Measurements from ENCODE around the gene ATP5F1E.

Gene ATP5F1E

DNA sequence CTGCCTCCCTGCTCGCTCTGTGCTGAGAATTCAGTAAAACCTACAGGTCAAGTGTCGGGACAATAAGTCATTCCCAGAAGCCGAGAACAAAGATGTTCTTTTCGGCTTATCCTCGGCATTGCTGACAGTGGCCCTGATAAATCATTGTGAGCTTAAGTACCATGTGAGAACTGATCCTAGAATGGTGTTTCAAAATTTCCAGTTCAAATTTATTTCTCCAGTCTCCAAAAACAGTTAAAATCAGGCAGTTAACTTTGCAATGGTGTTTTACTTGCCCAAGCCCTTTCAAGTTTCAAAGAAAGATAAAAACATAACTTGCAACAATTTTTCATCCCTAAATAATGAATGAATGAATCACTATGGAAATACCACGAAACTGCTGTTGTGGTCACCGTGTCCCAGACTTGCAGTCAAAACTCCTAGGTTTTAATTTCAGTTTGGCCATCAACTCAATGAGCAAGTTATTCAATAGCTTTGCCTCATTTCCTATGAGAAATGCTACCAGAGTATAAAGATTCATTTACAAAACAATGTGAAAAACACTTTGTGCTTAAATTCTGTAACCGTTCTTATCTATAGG, 4.3 kb downstream of the ATP5F1E start:
- TF ChIP-seq, protein P1, sequence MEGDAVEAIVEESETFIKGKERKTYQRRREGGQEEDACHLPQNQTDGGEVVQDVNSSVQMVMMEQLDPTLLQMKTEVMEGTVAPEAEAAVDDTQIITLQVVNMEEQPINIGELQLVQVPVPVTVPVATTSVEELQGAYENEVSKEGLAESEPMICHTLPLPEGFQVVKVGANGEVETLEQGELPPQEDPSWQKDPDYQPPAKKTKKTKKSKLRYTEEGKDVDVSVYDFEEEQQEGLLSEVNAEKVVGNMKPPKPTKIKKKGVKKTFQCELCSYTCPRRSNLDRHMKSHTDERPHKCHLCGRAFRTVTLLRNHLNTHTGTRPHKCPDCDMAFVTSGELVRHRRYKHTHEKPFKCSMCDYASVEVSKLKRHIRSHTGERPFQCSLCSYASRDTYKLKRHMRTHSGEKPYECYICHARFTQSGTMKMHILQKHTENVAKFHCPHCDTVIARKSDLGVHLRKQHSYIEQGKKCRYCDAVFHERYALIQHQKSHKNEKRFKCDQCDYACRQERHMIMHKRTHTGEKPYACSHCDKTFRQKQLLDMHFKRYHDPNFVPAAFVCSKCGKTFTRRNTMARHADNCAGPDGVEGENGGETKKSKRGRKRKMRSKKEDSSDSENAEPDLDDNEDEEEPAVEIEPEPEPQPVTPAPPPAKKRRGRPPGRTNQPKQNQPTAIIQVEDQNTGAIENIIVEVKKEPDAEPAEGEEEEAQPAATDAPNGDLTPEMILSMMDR (IDR thresholded peaks at IDR 0.05), result no peak
- H3K9me3 Mint-ChIP-seq, result no peaks in the 10 kb centered on the region
- H3K4me1 Mint-ChIP-seq, result peaks cover 64% of the 10 kb centered on the region
- peaks cover 51% of the 10 kb centered on the region for H3K36me3 Mint-ChIP-seq (ENCODE audit: low read depth)
- DNase-seq, result peak; percentile 39
- H3K4me3 Mint-ChIP-seq, result peak overlapping the region; percentile 43
- peak overlapping the region; percentile 66 for H3K27ac Mint-ChIP-seq
- H3K27me3 Mint-ChIP-seq (ENCODE audit: low read depth, poor library complexity), result peaks cover under 1% of the 10 kb centered on the region

DNA sequence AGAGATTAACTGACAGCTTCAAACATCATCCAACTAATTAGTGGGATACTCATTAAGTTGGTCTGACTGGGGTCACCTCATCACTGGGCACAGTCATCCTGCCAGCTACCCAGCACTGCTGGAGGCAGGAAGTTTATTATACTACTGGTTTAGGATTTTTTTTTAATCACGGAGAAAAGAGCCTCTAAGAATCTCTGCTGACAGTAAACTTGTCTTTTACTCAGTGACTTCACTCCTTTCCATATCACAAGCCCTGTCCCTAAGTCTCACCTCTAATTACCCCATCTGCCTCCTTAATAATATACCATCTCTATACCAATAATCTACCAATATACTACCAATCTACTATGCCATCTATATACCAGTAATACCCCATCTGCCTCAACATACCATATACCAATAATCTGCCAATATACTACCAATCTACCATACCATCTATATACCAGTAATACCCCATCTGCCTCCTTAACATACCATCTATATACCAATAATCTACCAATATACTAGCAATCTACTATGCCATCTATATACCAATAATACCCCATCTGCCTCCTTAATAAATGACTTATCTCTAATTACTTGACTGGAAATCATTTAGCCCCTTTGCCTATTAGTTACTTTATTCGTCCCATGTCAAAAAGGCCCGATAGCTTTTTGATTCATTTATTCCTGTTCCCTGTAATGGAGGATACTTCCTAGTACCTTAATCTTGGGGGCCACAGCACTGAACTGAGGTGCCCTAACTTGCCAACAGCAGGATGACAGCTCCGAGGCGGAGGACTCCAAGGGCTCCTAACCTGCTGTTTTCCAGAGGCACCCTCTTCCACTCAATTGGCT, 5.0 kb downstream of the ATP5F1E start:
- H3K4me1 Mint-ChIP-seq, result peaks cover 63% of the 10 kb centered on the region
- peak overlapping the region; percentile 43 for H3K4me3 Mint-ChIP-seq
- H3K36me3 Mint-ChIP-seq (ENCODE audit: low read depth), result peaks cover 58% of the 10 kb centered on the region
- H3K27me3 Mint-ChIP-seq (ENCODE audit: low read depth, poor library complexity), result peaks cover 3% of the 10 kb centered on the region
- no peaks in the 10 kb centered on the region for H3K9me3 Mint-ChIP-seq
- H3K27ac Mint-ChIP-seq, result peak overlapping the region; percentile 66
- TF ChIP-seq, protein P1 (IDR thresholded peaks at IDR 0.05), result no peak
- no peak for DNase-seq

DNA sequence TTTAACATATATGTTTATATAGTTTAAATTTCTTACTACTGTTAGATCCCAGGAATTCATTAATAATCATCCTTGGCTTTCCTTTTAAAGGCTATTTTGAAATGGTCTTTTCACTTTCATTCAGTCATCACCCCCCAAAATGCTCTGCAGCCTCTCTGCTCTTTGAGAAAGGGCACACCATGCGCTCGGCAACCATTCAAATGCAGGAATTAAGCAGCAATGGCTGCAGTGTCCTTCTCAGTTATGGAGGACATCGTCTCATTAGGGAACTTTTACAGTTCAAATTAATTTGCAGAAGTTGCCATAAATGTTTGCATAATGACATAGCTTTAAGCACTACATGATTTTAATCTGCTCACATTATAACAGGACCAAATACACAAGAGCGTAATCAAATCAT, 6.6 kb downstream of the ATP5F1E start:
- Mint-ChIP-seq H3K4me1 (peaks cover 62% of the 10 kb centered on the region), H3K27ac (no peak overlapping the region), H3K36me3 (ENCODE audit: low read depth) (peaks cover 58% of the 10 kb centered on the region), H3K27me3 (ENCODE audit: low read depth, poor library complexity) (peaks cover 3% of the 10 kb centered on the region), H3K9me3 (no peaks in the 10 kb centered on the region), H3K4me3 (no peak overlapping the region)
- DNase-seq, result no peak
- TF ChIP-seq, protein P1 (IDR thresholded peaks at IDR 0.05), result no peak

DNA sequence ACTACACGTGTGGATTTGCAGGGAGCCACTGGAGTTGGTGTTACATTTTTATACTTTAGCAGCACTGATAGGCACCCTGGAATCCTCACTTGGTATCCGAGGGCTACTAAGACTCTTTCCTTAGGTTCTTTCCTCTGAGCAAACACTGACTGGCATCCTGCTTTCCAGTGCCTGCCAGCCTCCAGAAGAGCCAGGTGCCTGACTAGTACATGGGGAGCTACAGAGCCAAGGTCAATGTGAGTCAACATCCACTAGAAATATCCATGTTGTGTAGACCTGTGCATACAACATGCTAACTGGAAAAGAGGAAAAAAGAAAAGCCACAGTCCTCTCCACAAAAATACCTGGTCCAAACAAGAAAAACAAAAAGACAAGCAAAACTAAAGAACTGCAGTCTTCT, 7.0 kb downstream of the ATP5F1E start:
- no peak overlapping the region for H3K4me3 Mint-ChIP-seq
- H3K4me1 Mint-ChIP-seq, result peaks cover 58% of the 10 kb centered on the region
- no peak for DNase-seq
- no peaks in the 10 kb centered on the region for H3K9me3 Mint-ChIP-seq
- TF ChIP-seq, protein P1 (IDR thresholded peaks at IDR 0.05), result no peak
- H3K36me3 Mint-ChIP-seq (ENCODE audit: low read depth), result peaks cover 55% of the 10 kb centered on the region
- no peak overlapping the region for H3K27ac Mint-ChIP-seq
- H3K27me3 Mint-ChIP-seq (ENCODE audit: low read depth, poor library complexity), result peaks cover 3% of the 10 kb centered on the region

DNA sequence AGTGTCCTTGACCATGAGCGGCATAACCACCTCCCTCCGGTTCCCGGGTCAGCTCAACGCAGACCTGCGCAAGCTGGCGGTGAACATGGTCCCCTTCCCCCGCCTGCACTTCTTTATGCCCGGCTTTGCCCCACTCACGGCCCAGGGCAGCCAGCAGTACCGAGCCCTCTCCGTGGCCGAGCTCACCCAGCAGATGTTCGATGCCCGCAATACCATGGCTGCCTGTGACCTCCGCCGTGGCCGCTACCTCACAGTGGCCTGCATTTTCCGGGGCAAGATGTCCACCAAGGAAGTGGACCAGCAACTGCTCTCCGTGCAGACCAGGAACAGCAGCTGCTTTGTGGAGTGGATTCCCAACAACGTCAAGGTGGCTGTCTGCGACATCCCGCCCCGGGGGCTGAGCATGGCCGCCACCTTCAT, 8.0 kb downstream of the ATP5F1E start:
- no peak for DNase-seq
- H3K27ac Mint-ChIP-seq, result no peak overlapping the region
- H3K9me3 Mint-ChIP-seq, result no peaks in the 10 kb centered on the region
- TF ChIP-seq, protein P1 (IDR thresholded peaks at IDR 0.05), result no peak
- H3K27me3 Mint-ChIP-seq (ENCODE audit: low read depth, poor library complexity), result peaks cover 3% of the 10 kb centered on the region
- no peak overlapping the region for H3K4me3 Mint-ChIP-seq
- H3K4me1 Mint-ChIP-seq, result peaks cover 48% of the 10 kb centered on the region
- H3K36me3 Mint-ChIP-seq (ENCODE audit: low read depth), result peaks cover 48% of the 10 kb centered on the region
